GM18511 (cell line): Measurements from ENCODE around the gene SFRP5.

Source experiments
- ATAC-seq: cut with Tn5 transposase; IDR thresholded peaks from one replicate; pipeline ENCODE4 v1.9.1; 2021; ENCODE audit warnings: mild to moderate bottlenecking, moderate library complexity; ENCODE audit not compliant: unreplicated experiment

SFRP5 gene

DNA sequence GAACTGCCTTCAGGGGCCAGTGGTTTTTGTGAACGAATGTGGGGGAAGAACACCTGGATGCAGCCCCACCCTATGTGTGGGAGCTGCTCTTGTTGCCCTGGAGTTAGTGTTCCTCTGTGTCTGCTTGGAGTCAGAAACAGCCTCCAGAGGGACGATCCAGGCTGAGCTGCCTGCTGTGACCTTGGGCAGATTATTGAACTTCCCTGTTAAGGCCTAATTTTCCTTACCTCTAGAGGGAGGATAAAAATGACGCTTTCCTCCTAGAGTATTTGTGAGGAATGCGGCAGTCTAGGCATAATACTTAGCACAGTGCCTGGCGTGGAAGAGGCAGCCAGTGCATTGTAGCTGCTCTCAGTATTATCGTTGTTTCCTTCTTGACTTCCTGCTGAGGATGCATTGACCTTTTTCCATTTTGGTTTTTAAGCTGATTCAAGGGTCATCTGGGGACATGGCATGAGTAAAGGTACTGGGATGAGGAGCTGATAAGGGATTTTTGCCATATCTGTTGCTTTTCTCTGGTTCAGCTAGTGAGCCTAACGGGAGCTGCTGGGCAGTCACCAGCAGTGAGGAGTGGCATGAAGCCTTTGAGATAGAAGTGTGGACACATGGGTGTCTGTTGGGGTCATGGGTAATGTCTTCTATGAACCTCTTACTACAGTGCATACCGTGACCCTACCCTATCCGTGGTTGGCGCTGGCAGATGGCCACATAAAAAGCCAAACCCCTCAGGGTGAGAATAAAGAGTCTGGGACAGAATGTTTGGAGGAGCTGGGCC, 28.4 kb downstream of the SFRP5 start:
- no peak for ATAC-seq

DNA sequence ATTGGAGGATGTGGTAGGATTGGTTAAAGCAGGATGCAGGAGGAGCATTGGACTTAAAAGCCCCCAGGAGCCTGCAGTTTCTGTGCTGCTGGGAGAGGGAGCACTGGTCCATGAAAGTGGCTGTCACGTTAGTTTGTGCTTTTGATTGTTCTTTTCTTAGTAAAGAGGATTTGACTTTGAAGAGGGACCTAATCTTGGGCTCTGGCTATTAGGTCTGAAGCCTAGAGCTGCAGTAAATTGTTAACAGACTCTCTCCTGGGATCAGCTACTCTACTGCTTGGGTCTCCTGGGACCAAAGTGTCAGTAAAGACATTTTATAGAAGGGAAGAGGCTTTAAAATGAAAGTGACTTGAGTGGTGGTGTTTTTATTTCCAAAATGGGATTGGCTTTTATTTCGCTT, 31.2 kb downstream of the SFRP5 start:
- ATAC-seq = no peak

DNA sequence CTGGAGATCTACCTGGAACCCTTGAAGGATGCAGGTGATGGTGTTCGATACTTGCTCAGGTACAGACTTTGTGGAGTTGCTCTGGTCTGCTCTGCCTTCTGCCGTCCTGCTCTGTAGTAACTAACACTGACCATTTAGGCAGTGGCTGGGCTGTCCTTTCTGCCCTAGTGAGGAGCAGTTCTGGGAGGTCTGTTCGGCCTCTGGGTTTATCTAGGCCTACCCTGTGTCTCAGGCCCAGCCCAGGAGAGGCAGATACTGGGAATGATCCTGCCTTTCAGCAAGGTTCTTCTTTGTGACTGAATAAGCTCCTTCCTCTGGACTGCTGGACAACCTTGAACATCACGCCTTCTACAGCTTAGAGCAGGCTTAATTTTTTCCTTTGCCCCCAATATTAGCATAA, 33.2 kb downstream of the SFRP5 start:
- no peak for ATAC-seq

DNA sequence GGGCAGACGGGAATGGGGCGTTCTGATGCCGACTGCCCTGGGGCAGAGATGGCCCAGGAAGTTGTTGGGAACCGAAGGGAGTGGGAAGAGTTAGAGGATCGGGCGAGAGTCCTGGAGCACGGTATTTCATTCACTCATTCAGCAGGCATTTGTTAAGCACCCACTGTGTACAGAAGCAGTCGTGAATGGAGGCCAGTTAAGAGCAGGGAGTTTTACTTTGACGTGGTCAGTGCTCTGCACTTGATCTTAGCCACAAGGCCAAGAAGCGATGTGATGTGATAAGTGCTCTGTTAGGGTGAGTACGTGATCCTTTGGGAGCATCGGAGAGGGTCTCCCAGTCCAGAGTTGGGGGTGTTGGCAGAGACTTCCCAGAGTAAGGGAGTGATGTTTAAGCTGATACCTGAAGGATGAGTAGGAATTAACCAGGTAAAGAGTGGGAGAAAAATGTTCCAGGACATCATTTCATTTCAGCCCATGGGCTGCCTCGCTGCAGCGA, 34.0 kb downstream of the SFRP5 start:
- ATAC-seq = peak; percentile 25

DNA sequence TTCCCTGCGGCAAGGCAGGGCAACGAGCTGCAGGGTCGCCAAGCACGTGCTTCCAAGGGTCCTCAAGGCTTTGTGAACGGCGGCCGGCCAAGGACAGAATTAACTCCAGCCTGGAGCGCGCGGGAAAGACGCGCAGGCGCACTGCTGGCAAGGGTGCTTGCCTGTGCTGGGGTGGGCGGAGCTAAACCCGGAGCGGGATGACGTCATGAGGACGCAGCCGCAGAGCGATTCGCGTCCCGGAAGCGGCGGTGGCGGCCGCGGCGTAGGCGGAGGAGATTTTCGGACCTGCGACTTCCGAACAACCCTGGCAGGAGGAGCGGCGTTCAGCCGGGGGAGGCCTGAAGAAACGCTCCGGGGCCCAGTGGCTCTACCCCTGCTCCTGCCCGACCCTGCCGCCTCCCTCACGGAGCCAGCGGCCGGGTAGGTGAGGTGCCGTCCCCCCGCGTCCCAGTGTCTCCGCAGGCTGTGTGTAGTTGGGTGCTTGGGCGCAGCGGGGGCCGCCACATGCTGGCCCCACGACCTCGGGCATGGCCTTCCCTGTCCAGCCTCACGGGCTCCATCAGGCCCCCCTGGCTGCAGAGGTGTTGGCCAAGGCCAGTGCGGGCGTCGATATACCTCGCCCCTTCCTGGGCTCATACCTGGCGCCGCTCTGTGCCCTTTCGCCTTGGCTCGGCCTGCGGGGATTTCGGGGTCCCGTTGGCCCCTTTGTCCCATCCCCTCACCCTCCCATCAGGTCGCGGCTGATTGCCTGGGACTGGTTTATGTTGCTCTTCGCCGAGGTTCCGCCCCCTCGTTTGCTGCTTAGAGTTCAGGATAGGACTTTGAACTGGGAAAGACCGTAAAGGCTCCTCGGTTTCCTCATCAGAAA, 34.7 kb downstream of the SFRP5 start, which contains the start of gene ZFYVE27:
ZFYVE27 (plus strand) TSS at position 227 of the 868 bp plus-strand sequence. CDS start 1,350 bp downstream, outside the sequence.
- peak; percentile 90 for ATAC-seq

DNA sequence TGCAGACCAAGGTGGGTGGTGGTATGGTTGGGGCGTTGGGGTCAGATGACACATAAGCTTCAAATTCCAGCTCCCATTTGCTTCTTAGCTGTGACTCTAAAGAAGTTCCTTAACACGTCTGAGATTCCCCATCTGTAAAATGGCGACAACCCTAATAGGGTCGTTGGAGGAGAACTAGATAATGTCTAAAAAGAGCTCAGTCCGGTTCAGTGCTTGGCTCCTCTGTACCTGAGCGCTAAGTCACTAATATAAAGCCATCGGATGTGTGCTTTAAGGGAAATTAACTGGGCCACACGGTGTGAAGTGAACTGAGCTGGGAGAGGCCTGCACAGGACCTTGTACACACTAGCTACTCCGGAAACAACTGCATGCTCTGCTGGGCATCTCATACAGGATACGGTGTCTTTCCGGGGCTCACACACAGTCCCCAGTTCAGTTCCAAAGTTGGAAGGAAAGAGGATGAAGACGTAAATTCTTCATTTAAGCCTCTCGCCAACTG, 35.3 kb downstream of the SFRP5 start:
- ATAC-seq = no peak

DNA sequence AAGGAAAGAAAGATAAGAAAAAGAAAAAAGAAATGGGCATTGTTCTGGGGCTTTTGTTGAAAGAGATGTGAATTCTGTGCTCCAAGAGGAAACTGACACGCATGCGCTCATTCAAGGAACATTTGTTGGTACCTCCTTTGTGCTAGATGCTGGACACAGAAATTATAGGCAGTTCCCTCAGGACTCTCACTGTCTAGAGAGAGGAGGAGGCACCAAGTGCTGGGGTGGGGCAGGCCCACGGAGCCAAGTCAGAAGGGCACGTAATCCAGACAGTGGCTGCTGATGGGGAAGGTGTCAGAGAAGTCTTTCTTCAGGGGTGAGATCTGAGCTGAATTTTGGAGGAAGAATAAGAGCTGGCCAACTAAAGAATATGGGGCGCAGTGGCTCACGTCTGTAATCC, 37.8 kb downstream of the SFRP5 start:
- no peak for ATAC-seq

DNA sequence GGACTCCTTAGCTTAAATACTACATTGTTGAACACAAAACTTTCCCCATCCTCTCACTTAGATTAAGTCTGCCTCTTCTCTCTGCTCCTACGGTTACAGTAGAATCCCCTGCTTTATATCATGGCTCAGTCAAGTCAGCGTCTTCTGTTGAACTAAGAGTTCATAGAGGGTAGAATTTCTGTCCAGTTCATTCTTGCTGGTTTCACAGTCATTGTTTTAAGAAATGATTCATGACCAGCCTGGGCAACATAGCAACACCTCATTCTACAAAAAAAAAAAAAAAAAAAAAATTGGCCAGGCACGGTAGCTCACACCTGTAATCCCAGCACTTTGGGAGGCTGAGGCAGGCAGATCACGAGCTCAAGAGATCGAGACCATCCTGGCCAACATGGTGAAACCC, 38.5 kb downstream of the SFRP5 start:
- no peak for ATAC-seq

DNA sequence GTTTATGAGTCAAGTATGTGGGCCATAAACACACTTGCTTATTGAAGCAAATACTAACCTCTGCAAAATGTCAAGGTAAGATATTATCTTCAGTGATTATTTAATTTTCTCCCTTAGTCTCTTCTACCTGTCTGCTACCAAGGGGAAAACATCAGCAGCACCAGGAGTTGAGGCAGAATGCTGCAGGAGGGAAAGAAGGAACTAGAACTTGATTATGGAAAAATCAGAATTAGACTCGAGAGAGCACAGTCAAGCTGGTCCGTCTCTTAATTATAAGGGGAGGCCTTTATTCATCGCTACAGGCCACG, 39.8 kb downstream of the SFRP5 start:
- no peak for ATAC-seq

DNA sequence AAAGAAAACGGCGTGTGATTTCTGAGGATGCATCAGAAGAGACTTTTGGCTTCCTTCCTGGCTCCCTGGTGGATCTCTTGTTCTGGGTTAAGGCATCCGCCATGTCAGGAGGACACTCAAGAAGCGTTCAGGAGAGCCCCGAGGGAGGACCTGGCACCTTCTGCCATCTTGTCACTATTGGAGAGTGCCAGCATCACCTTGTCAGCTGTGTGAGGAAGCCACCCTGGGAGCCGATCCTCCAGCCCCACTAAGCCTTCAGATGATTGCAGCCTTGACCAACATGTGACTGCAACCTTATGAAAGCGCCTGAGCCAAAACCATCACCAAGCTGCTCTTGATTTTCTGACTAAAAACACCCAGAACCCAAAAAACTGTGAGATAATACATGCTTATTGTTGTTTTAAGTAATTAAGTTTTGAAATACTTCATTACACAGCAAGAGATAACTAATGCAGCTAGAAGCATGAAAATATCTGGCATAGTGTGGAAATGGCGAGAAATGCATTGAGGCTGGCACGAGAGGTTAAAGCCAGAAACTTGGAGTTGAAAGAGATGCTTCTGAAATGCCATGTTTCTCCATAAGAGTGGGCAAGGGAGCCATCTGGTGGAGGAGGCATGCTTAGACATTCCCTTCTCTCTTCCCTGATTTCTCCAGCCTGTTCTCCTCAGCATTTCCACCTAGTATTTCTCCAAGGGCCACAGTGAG, 40.3 kb downstream of the SFRP5 start:
- ATAC-seq = no peak

DNA sequence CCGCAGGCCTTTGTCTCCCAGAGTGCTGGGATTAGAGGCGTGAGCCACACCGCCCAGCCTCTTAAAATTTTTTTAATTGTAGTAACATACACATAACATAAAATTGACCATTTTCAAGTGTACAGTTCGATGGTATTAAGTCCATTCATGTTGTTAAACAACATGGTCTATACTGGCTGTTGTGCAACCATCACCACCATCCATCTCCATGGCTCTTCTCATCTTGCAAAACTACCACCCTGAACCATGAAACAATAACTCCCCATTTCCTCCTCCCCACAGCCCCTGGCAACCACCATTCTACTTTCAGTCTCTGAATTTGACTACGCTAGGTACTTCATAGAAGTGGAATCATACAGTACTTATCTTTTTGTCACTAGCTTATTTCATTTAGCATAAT, 42.8 kb downstream of the SFRP5 start:
- no peak for ATAC-seq

DNA sequence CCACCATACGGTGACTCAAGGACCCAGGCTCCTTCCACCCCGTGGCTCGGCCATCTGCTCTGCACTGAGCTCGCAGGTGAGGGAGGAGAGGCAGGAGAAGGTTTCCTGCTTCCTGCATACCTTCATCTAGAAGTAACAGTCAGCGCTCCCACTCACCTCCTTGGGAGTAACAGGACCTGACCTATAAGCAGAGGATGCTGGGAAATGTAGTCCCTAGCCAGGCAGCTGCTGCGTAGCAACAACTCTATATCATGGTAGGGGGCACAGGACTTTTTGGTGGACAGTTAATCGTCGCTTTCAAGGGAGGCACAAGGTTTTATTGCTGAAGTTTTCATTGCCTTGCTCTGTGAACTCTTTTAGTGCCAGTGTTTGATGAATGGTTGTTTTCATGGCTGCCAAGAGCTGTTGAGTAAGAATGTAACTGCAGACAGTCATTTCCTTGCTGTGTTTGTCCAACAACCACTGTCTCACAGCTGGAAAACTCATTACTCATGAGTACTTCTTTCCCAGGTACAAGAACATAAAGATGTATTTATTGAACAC, 45.1 kb downstream of the SFRP5 start:
- no peak for ATAC-seq

DNA sequence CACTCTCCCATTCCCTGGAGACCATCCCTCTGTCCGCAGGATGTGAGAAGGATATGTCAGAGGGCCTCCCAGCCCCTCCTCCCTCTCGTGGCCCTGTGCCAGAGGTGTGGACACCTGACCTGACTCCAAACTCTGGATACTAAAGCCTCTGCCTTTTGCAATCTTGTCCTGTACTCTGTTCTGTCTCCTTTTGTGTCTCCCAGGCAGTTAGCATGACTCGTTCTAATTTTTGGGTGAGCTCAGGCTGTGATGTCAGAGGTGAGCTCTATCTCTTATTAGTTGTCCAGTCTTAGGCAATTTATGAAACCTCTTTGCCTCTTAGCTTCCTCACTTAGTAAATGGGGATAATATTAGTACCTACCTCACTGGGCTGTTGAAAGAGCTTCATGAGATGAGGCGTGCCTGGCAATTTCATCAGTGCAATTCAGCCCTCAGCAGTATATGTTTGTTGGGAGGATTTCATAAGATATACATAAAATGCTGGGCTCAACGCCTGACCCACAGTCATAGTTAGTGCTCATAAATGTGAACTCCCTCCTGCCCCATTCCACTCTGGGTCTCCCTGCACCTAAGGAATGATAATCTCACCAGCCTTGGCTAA, 47.4 kb downstream of the SFRP5 start:
- ATAC-seq = no peak

DNA sequence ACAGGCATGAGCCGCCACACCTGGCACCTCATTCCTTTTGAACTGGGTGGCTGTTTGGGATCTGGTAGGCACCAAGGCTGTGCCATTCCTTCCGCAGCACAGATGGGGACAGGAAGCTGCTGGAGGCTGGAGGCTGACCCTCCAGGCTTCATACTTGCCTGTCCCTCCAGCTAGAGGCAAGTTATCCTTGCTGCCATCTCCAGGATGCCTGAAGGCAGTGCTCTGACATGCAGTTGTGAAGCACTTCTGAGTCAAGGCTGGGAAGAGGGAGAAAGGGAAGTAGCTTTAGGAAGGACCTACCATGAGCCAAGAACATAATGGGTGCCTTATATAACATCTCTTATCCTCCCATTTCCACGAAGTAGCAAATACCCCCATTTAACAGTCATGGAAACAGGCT, 48.8 kb downstream of the SFRP5 start:
- no peak for ATAC-seq

DNA sequence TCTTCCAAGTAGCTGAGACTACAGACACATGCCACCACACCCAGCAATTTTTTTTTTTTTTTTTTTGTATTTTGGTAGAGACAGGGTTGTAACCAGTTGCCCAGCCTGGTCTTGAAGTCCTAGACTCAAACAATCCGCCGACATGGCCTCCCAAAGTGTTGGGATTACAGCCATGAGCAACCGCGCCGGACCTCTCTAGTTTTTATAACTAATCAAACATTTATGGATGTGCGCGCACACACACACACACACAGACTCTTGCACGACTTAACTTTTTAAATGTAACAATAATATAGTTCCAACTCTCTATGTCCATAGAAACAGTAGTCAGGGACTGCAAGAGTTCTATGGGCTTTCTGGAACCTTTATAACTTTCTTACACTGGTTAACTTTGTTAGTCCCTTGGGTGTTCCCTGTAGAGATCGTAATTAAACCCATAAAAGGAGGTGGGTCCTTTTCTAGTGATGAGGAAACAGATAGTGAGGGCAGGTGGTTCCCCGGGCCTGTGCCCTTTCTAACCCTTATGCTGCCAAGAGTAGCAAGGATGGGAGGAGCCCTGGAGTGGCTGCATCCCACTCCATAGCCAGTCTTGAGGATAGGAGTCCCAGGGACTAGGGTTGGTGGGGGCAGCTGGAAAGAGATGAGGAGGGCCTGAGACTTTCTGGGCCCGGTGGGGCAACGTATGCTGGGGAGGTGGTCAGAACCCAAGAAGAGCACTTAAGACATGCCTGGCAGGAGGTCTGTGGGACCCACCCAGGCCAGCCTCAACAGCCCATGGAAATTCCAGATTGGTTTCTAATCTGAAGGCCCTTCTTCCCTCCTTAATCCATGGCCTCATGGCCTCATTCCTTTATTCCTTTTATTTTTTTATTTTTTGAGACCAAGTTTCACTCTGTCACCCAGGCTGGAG, 49.7 kb downstream of the SFRP5 start:
- no peak for ATAC-seq

DNA sequence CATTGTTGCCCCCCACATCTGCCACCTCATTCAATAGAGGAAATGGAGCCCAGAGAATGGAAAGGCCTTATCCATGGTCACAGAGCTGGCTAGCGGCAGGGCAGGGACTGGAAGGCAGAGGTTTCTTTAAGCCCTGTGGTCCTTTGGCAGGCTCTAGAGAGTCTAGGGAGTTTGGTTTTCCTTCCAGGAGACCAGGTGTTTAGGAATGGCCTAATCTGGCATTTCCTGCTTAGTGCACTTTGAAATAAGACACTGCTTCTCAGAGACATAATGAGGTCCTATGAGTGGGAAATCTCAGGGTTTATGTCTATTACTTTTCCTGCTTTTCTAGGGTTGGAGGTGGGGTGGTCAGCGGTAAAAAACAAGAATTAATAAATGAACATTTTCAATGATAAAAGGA, 52.2 kb downstream of the SFRP5 start:
- ATAC-seq = no peak

DNA sequence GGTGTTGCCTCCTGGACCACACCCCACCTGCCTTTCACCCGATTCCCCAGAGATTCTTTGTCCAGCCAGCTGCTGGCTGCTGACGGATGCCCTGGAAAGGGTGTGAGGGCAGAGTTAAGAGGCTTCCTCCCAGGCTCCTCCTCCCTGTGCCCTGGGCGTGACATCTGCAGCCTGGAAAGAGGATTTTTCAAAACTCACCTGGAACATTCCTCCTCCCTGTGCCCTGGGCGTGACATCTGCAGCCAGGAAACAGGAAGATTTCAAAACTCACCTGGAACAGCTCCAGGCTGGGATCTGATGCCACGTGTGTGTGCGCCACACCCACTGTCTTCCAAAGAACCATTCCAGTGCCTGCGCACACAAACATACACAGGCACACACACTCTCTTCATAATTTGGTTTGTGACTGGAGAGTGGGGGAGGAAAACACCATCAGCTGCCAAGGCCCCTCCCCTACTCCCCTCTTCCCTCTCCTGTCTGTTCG, 53.1 kb downstream of the SFRP5 start:
- ATAC-seq = no peak

DNA sequence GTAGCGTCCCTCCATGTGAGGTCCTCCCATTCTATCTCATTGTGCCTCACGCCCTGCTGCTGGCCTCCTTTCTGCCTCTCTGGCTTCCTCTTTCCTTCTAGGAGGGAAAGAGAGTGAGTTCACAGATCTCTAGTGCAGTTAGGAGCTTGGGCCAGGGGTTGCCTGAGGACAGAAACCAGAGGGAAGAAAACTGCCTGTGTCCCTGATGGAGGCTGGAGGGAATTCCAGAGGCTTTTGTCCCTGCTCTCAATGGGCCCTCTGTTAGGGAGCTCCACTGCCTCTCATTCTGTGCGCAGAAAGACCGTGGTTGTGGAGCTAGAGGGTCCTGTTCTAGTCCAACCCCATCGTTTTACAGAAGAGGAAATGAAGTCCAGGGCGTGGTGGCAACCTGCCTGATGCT, 53.6 kb downstream of the SFRP5 start:
- ATAC-seq = no peak

DNA sequence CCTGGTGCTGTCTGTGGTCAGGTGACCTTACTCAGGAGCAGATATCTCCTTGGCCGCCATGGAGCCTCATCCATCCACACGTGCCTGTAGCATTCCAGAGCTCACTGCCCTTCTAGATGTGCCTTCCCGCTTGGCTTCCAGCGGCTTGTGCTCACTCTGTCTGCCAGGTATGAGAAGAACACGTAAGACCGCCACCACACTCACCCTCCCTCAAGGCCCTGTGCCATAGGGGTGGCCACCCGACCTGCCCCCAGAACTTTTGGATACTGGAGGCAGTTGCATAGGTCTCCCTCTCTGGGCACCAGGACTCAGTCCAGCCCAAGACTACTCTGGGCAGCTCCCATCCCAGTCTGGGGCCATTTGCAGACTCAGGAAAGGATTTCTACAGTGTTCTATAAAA, 54.2 kb downstream of the SFRP5 start:
- ATAC-seq = no peak
